Gastrocnemius medialis (tissue), 4 donors: ENCODE results near the gene ZNF710.

Source experiments
- CTCF ChIP-seq, 5 experiments: fragments of 450-650 bp in 3 of 5; fragments of 200-600 bp in 2 of 5; sonication (generic) in 2 of 5; IDR thresholded peaks in 4 of 5; conservative IDR thresholded peaks in 1 of 5; 1 replicate in 4 of 5; 2 replicates in 1 of 5; pipeline ENCODE4 v1.5.1; 2016 to 2019; ENCODE audit warnings: antibody characterized with exemption in 5 of 5, mild to moderate bottlenecking in 3 of 5, moderate library complexity in 3 of 5
- POLR2A ChIP-seq, 2 donors: fragments of 450-650 bp; IDR thresholded peaks; one replicate each; pipeline ENCODE4 v1.6.1; 2017; ENCODE audit warnings: antibody characterized with exemption in 2 of 2, mild to moderate bottlenecking in 2 of 2, moderate library complexity in 2 of 2

DNA sequence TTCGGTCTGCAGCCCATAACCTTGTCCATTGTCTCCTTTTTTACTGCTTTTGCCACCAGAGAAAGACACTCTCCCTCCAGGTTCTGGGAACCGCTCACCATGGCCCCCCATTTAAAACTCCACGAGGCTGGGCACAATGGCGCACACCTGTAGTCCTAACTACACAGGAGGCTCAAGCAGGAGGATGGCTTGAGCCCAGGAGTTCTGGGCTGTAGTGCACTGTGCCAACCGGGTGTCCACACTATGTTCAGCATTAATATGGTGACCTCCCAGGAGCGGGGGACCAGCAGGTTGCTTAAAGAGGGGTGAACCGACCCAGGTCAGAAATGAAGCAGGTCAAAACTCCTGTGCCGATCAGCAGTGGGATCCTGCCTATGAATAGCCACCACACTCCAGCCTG, 129.2 kb downstream of the ZNF710 start:
- TF ChIP-seq CTCF (IDR thresholded peaks at IDR 0.05 in 4 of 5, conservative IDR thresholded peaks at IDR 0.05 in 1 of 5) (no peak), POLR2A (IDR thresholded peaks at IDR 0.05) (no peak)
